ENCODE results near the gene DOK7.

DNA sequence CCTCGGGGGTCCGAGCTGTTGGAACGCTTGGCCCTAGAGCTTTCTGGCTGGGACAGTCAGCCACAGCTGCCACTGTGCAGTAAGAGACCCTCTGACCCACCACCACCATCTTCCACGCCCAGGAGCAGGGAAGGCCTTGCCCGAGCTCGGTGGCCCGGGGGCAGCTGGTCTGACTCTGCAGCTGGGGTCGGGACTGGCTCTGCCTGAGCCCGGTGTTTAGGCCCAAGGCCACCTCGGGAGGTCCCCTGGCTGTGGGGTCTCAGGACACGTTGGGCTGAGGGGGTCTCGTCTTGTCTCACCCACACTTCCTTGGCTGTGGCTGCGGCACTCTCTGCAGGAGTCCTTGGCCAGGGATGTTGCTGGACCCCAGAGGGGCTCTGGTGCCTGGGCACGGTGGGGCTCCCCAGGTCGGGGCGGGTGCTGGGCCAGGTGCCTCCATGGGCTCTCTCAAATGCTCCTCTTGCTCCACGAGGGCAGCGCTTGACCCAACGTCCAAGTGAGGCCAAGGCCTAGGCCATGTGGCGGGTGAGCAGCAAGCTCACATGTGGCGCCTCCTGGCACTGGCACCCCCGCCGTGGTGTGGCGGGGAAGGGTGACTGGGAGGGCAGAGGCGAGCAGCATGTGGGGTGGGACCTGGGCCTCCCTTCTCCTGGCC, 22.9 kb downstream of the DOK7 start:
- TF ChIP-seq, protein P1, sequence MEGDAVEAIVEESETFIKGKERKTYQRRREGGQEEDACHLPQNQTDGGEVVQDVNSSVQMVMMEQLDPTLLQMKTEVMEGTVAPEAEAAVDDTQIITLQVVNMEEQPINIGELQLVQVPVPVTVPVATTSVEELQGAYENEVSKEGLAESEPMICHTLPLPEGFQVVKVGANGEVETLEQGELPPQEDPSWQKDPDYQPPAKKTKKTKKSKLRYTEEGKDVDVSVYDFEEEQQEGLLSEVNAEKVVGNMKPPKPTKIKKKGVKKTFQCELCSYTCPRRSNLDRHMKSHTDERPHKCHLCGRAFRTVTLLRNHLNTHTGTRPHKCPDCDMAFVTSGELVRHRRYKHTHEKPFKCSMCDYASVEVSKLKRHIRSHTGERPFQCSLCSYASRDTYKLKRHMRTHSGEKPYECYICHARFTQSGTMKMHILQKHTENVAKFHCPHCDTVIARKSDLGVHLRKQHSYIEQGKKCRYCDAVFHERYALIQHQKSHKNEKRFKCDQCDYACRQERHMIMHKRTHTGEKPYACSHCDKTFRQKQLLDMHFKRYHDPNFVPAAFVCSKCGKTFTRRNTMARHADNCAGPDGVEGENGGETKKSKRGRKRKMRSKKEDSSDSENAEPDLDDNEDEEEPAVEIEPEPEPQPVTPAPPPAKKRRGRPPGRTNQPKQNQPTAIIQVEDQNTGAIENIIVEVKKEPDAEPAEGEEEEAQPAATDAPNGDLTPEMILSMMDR (IDR thresholded peaks at IDR 0.05 in 4 of 5, conservative IDR thresholded peaks at IDR 0.05 in 1 of 5), result no peak
- no peak for TF ChIP-seq POLR2A (IDR thresholded peaks at IDR 0.05)
